Measurements from ENCODE around the gene NOL12.
"Not testable (repeated sequence)": the region's sequence is repeated elsewhere in the genome, so short reads cannot be mapped to it uniquely, and the experiment has no call there.

The NOL12 gene

GRCh38 chr22:37713761-37714160 is 27.6 kb downstream of the NOL12 start:
- DNase-seq (ENCODE audit: low read depth): no peak

GRCh38 chr22:37714634-37715033 is 28.5 kb downstream of the NOL12 start:
- DNase-seq (ENCODE audit: low read depth): no peak

GRCh38 chr22:37715760-37716159 is 29.6 kb downstream of the NOL12 start:
- no peak for DNase-seq (ENCODE audit: low read depth)

- peak; percentile 66 for DNase-seq (ENCODE audit: low read depth)
Measured at GRCh38 chr22:37716708-37717107, 30.6 kb downstream of the NOL12 start.

DNA sequence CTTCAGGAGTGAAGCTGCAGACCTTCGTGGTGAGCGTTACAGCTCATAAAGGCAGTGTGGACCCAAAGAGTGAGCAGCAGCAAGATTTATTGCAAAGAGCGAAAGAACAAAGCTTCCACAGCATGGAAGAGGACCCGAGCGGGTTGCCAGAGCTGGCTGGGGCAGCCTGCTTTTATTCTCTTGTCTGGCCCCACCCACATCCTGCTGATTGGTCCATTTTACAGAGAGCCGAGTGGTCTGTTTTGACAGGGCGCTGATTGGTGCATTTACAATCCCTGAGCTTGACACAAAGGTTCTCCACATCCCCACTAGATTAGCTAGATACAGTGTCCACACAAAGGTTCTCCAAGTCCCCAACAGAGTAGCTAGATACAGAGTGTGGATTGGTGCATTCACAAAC is 31.1 kb downstream of the NOL12 start:
- DNase-seq (ENCODE audit: low read depth): not testable (repeated sequence)

DNA sequence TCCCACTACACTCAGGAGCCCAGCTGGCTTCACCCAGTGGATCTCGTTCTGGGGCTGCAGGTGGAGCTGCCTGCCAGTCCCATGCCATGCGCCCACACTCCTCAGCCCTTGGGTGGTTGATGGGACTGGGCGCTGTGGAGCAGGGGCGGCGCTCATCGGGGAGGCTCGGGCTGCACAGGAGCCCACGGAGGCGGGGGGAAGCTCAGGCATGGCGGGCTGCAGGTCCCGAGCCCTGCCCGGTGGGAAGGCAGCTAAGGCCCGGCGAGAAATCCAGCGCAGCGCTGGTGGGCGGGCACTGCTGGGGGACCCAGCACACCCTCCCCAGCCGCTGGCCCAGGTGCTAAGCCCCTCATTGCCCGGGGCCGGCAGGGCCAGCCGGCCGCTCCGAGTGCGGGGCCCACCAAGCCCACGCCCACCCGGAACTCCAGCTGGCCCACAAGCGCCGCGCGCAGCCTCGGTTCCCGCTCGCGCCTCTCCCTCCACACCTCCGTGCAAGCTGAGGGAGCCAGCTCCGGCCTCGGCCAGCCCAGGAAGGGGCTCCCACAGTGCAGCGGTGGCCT is 31.7 kb downstream of the NOL12 start:
- not testable (repeated sequence) for DNase-seq (ENCODE audit: low read depth)

DNA sequence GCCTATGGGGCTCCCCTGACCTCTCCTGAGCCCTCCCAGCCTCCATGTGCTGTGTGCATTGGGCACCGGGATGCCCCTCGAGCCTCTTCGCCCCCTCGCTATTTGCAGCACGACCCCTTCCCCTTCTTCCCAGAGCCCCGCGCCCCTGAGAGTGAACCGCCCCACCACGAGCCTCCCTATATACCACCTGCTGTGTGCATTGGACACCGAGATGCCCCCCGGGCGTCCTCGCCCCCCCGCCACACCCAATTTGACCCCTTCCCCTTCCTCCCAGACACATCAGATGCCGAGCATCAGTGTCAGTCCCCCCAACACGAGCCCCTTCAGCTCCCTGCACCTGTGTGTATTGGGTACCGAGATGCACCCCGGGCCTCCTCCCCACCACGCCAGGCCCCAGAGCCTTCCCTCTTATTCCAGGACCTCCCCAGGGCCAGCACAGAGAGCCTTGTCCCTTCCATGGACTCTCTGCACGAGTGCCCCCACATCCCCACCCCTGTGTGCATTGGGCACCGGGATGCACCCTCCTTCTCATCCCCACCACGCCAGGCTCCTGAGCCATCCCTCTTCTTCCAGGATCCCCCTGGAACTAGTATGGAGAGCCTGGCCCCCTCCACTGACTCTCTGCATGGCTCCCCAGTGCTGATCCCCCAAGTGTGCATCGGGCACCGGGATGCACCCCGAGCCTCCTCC is 39.6 kb downstream of the NOL12 start:
- no peak for DNase-seq (ENCODE audit: low read depth)

- DNase-seq (ENCODE audit: low read depth): peak; percentile 53
Measured at GRCh38 chr22:37726241-37726887, 40.2 kb downstream of the NOL12 start.

GRCh38 chr22:37728620-37729019 is 42.5 kb downstream of the NOL12 start:
- DNase-seq (ENCODE audit: low read depth): no peak

- DNase-seq (ENCODE audit: low read depth): peak; percentile 36
Measured at GRCh38 chr22:37731804-37732471, 45.8 kb downstream of the NOL12 start.

GRCh38 chr22:37732699-37733607 is 46.8 kb downstream of the NOL12 start:
- DNase-seq (ENCODE audit: low read depth): no peak

DNA sequence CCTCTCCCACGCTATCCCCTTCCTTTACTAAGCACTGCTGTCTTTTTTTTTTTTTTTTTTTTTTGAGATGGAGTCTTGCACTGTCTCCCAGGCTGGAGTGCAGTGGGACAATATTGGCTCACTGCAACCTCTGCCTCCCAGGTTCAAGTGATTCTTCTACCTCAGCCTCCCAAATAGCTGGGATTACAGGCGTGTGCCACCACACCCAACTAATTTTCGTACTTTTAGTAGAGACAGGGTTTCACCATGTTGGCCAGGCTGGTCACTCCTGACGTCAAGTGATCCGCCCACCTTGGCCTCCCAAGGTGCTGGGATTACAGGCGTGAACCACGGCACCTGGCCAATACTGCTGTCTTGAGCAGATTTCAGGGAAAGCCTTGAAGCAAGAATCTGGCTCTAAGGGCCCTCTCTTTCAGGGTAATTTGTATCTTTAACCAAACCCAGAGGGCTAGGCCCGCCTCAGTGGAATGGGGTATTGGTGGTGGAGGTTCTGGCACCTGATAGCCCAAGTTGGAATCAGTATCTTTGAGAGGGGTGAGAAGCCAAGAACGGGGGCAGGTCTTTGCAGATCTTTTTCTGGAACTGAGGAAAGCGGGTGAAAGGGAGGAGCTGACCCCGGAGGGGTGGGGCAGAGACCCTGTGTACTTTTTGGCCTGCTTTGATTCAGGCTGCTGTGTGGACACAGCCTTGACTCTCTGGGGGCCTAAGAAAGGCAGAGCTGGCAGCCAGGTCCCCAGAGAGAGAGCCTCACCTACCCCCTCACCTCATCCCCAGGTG is 47.7 kb downstream of the NOL12 start:
- no peak for DNase-seq (ENCODE audit: low read depth)

DNA sequence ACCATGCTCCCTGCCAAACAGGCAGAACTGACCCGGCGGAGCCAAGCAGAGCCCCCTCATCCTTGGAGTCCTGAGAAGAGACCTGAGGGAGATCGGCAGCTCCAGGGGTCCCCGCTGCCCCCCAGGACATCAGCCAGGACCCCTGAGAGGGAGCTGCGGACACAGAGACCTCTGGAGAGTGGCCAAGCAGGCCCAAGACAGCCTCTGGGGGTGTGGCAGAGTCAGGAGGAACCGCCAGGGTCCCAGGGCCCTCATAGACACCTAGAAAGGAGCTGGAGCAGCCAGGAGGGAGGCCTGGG is 48.2 kb downstream of the NOL12 start:
- DNase-seq (ENCODE audit: low read depth): no peak

GRCh38 chr22:37734964-37735451 is 48.9 kb downstream of the NOL12 start:
- peak; percentile 68 for DNase-seq (ENCODE audit: low read depth)

- no peak for DNase-seq (ENCODE audit: low read depth)
Measured at GRCh38 chr22:37739035-37739434, 52.9 kb downstream of the NOL12 start.

GRCh38 chr22:37739611-37740049 is 53.5 kb downstream of the NOL12 start:
- DNase-seq (ENCODE audit: low read depth): no peak

DNA sequence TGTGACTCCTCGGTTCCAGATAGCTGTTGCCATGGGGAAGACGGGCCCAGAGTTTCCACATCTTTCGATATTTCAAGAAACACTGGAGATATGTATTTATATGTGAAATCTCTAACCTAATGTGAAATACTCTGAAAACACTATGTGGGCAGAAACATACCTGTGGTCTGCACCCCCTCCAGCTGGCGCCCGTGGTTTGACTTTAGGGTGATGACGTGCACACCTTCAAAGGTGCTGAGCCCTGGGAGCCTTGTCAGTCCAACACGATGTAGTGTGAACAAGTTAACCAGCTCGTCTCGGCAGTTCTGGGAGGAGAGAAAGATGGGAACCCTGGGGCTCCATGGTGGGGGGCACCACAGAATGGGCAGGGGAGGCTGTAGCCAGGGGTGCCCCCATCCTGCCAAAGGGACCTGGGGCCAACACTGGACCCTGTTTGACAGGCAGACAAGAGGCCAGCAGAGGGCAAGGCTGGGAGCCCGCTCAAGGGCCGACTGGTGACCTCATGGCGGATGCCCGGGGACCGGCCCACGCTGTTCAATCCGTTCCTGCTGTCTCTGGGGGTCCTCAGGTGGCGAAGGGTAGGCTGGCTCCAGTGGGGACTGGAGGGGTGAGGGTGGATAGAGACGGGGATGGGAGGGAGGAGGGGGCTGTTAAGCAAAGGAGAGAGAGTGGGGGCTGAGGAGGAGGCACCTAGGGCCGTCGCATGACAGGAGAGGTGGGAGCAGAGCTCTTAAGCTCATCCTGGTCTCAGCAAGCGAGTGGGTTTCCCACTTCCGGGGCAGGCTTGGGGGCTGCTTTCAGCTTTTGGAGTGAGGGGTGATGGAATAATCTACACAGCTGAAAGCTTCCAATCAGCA is 54.5 kb downstream of the NOL12 start:
- DNase-seq (ENCODE audit: low read depth): no peak

GRCh38 chr22:37741312-37741795 is 55.2 kb downstream of the NOL12 start:
- DNase-seq (ENCODE audit: low read depth): peak; percentile 88

GRCh38 chr22:37742376-37743171 is 56.4 kb downstream of the NOL12 start:
- peak; percentile 95 for DNase-seq (ENCODE audit: low read depth)
